ENCODE measurements around the gene AFF2.

The AFF2 gene

DNA sequence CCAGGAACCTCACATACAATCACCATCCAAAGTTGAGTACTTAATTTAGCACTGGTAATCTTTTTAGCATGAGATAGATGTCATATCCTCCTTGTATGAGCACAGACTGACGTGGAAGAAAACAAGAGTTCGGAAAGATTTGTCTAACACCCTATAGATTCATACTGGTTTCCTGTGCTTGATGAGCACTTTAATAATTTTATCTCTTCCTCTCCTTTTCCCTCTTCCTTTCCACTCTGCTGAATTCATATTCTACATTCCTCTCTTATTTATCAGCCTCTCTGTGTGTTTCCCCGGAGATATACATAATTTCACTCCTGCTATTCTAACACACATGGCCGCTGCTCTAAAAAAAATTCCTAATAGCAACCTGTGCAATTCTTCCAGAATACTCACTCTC lies 273.9 kb downstream of the AFF2 start:
- no peaks in the 10 kb centered on the region for H3K27me3 ChIP-seq (ENCODE audit: insufficient read depth, insufficient read length)
- no peak overlapping the region for H3K4me3 ChIP-seq (ENCODE audit: insufficient read length, low read depth)
- no peak overlapping the region for H3K9ac ChIP-seq (ENCODE audit: insufficient read length, low read depth)
- DNase-seq (ENCODE audit: low read depth, low spot score): no peak
- no peaks in the 10 kb centered on the region for H3K36me3 ChIP-seq (ENCODE audit: insufficient read depth, insufficient read length, low read length)
- no peaks in the 10 kb centered on the region for H3K9me3 ChIP-seq (ENCODE audit: insufficient read depth, low read length)
- TF ChIP-seq ZNF274 (IDR thresholded peaks at IDR 0.05; ENCODE audit: low read depth, low read length) (no peak), SUZ12 (IDR thresholded peaks at IDR 0.05; ENCODE audit: extremely low read depth, insufficient read depth, insufficient read length) (no peak), YY1 (IDR thresholded peaks at IDR 0.05; ENCODE audit: insufficient read depth, insufficient read length) (no peak)
- no peaks in the 10 kb centered on the region for H3K4me1 ChIP-seq (ENCODE audit: insufficient read depth, insufficient read length)

DNA sequence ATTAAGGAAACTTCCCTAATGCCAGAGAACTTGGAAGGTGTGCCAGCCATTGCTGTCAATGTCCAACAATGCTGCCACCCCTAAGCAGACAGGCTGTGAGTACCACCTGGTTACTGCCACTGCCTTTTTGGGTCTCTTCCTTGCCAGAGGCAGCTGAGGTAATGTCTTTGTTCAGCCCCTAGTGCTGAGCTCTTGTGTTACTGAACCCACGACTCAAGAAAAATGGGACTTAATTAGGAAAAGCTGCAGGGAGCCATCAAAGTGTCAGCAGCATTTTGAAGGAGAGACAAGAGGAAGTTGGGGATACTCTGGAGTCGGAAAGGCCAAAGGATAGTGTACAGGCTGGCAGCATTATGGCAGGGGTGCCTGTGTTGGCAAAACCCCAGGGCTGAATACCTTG lies 283.7 kb downstream of the AFF2 start:
- Histone ChIP-seq H3K36me3 (ENCODE audit: insufficient read depth, insufficient read length, low read length) (no peaks in the 10 kb centered on the region), H3K9me3 (ENCODE audit: insufficient read depth, low read length) (no peaks in the 10 kb centered on the region), H3K4me3 (ENCODE audit: insufficient read length, low read depth) (no peak overlapping the region), H3K9ac (ENCODE audit: insufficient read length, low read depth) (no peak overlapping the region), H3K4me1 (ENCODE audit: insufficient read depth, insufficient read length) (no peaks in the 10 kb centered on the region), H3K27me3 (ENCODE audit: insufficient read depth, insufficient read length) (no peaks in the 10 kb centered on the region)
- DNase-seq (ENCODE audit: low read depth, low spot score): no peak
- TF ChIP-seq YY1 (IDR thresholded peaks at IDR 0.05; ENCODE audit: insufficient read depth, insufficient read length): no peak
- TF ChIP-seq SUZ12 (IDR thresholded peaks at IDR 0.05; ENCODE audit: extremely low read depth, insufficient read depth, insufficient read length): no peak
- no peak for TF ChIP-seq ZNF274 (IDR thresholded peaks at IDR 0.05; ENCODE audit: low read depth, low read length)

DNA sequence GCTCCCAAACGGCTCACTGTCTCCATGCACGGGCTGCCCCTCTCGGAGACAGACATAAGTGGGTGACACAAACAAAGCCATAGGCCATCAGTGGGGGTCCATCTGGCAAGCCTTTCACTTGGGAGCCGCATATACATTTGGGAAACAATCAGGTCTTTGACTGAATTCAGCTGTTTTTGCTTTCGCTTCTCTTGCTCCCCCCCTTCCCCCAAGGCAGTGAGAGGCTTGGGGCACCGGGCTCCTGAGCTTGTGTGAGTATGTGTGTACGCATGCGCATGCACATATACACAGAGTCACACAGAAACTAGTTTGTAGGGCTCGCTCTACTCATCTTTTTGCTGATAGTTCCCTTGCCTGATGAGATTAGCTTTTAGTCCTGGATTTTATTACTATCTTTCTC lies 284.4 kb downstream of the AFF2 start:
- peak; percentile 11 for DNase-seq (ENCODE audit: low read depth, low spot score)
- H3K4me3 ChIP-seq (ENCODE audit: insufficient read length, low read depth): no peak overlapping the region
- no peak overlapping the region for H3K9ac ChIP-seq (ENCODE audit: insufficient read length, low read depth)
- no peaks in the 10 kb centered on the region for H3K9me3 ChIP-seq (ENCODE audit: insufficient read depth, low read length)
- H3K27me3 ChIP-seq (ENCODE audit: insufficient read depth, insufficient read length): no peaks in the 10 kb centered on the region
- no peaks in the 10 kb centered on the region for H3K36me3 ChIP-seq (ENCODE audit: insufficient read depth, insufficient read length, low read length)
- no peaks in the 10 kb centered on the region for H3K4me1 ChIP-seq (ENCODE audit: insufficient read depth, insufficient read length)
- TF ChIP-seq ZNF274 (IDR thresholded peaks at IDR 0.05; ENCODE audit: low read depth, low read length) (no peak), SUZ12 (IDR thresholded peaks at IDR 0.05; ENCODE audit: extremely low read depth, insufficient read depth, insufficient read length) (no peak), YY1 (IDR thresholded peaks at IDR 0.05; ENCODE audit: insufficient read depth, insufficient read length) (no peak)

DNA sequence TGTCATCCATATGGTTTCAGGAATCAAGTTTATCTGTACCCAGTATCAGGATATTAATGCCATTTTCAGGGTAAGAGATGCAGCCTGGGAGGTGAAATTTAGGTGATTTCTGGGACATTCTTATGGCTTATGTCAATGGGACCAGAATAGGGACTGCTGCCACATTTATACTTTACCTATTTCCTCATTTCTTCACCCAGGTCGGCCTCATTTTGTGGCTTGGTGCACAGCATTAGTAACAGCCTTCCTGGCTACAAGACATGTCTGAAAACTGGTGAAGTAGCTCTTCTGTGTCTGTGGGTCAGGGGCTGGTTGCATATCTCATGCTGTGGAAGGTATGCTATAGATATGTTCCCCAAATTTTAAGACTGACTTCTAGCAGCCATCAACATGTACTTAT lies 284.8 kb downstream of the AFF2 start:
- Histone ChIP-seq H3K9me3 (ENCODE audit: insufficient read depth, low read length) (no peaks in the 10 kb centered on the region), H3K4me1 (ENCODE audit: insufficient read depth, insufficient read length) (no peaks in the 10 kb centered on the region), H3K9ac (ENCODE audit: insufficient read length, low read depth) (no peak overlapping the region), H3K4me3 (ENCODE audit: insufficient read length, low read depth) (no peak overlapping the region), H3K36me3 (ENCODE audit: insufficient read depth, insufficient read length, low read length) (no peaks in the 10 kb centered on the region), H3K27me3 (ENCODE audit: insufficient read depth, insufficient read length) (no peaks in the 10 kb centered on the region)
- no peak for TF ChIP-seq ZNF274 (IDR thresholded peaks at IDR 0.05; ENCODE audit: low read depth, low read length)
- TF ChIP-seq SUZ12 (IDR thresholded peaks at IDR 0.05; ENCODE audit: extremely low read depth, insufficient read depth, insufficient read length): no peak
- no peak for TF ChIP-seq YY1 (IDR thresholded peaks at IDR 0.05; ENCODE audit: insufficient read depth, insufficient read length)
- DNase-seq (ENCODE audit: low read depth, low spot score): no peak

DNA sequence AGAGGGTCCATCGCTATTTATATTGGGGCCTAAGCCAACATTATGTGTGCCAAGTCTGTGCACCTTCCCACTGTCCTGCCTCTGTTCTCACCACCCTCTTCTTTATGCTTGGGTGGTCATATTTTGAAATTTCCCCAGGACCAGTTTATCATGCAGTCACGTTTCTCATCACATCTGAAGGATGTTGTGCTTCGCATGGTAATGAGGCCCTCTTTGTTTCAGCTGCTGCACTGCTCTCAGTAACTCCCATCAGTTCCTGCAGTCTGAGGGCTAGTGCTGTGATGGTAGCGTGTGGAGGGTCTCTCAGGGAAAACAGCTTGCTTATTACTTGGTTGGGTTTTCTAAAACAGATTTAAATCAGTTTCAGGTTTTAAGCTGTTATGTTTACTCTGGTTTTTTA lies 288.0 kb downstream of the AFF2 start:
- DNase-seq (ENCODE audit: low read depth, low spot score): no peak
- no peak overlapping the region for H3K9ac ChIP-seq (ENCODE audit: insufficient read length, low read depth)
- no peaks in the 10 kb centered on the region for H3K36me3 ChIP-seq (ENCODE audit: insufficient read depth, insufficient read length, low read length)
- no peaks in the 10 kb centered on the region for H3K27me3 ChIP-seq (ENCODE audit: insufficient read depth, insufficient read length)
- no peaks in the 10 kb centered on the region for H3K9me3 ChIP-seq (ENCODE audit: insufficient read depth, low read length)
- H3K4me3 ChIP-seq (ENCODE audit: insufficient read length, low read depth): no peak overlapping the region
- TF ChIP-seq YY1 (IDR thresholded peaks at IDR 0.05; ENCODE audit: insufficient read depth, insufficient read length) (no peak), ZNF274 (IDR thresholded peaks at IDR 0.05; ENCODE audit: low read depth, low read length) (no peak), SUZ12 (IDR thresholded peaks at IDR 0.05; ENCODE audit: extremely low read depth, insufficient read depth, insufficient read length) (no peak)
- no peaks in the 10 kb centered on the region for H3K4me1 ChIP-seq (ENCODE audit: insufficient read depth, insufficient read length)

DNA sequence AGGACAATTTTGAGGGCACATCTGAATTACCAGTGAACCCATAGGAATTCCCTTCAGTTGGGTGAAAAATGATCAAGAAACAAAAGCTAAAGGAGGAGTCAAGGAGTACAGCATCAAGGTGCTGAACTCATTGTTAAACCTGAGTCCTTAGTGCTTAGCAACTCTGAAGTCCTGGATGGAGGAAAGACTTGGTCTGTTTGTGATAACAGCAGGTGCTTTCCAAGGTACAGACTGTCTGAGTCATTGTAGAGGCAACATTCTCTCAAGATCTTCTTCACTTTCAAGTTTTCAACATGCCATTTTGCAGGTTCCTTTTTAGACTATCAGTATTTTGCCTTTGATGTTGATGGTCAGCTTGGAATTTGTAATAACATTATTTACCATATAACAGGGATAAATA lies 293.9 kb downstream of the AFF2 start:
- Histone ChIP-seq H3K9me3 (ENCODE audit: insufficient read depth, low read length) (no peaks in the 10 kb centered on the region), H3K27me3 (ENCODE audit: insufficient read depth, insufficient read length) (no peaks in the 10 kb centered on the region), H3K4me3 (ENCODE audit: insufficient read length, low read depth) (no peak overlapping the region), H3K4me1 (ENCODE audit: insufficient read depth, insufficient read length) (no peaks in the 10 kb centered on the region), H3K9ac (ENCODE audit: insufficient read length, low read depth) (no peak overlapping the region), H3K36me3 (ENCODE audit: insufficient read depth, insufficient read length, low read length) (no peaks in the 10 kb centered on the region)
- DNase-seq (ENCODE audit: low read depth, low spot score): no peak
- no peak for TF ChIP-seq ZNF274 (IDR thresholded peaks at IDR 0.05; ENCODE audit: low read depth, low read length)

DNA sequence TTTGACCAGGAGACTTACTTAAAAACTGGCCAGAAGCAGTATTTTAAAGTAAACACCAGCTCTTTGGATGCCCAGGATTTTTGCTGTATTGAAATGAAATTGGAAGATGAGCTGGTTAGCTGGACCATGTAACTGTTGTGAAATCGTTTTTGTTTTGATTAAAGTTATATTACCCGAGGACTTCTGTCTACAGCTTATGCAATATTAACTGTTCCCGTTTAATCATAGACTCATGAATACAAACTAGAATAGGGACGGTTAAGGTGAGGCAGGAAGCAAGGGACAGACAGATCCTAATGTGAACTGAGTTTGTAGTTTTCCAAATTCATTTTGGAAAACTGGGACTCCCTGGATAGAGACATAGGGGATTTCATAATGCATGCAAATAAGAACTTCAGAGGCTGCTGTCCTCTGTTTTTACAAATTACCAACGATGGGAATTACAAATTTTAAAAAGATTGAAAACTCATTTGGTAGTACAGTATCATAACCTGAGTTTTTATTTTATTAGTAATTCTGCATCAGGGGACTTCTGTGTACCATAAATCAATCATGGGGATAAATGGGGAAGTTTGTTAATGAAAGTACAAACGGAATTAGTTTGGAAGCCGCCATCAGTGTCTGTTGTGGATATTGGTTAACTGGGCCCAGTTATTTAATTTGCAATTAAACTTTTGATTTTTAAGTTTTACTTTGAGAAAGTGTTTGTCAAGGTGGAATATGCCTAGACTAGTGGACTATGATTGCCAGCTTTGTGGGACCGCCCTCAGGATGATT lies 304.4 kb downstream of the AFF2 start:
- Histone ChIP-seq H3K9ac (ENCODE audit: insufficient read length, low read depth) (no peak overlapping the region), H3K4me3 (ENCODE audit: insufficient read length, low read depth) (no peak overlapping the region), H3K36me3 (ENCODE audit: insufficient read depth, insufficient read length, low read length) (no peaks in the 10 kb centered on the region), H3K4me1 (ENCODE audit: insufficient read depth, insufficient read length) (no peaks in the 10 kb centered on the region), H3K27me3 (ENCODE audit: insufficient read depth, insufficient read length) (no peaks in the 10 kb centered on the region), H3K9me3 (ENCODE audit: insufficient read depth, low read length) (no peaks in the 10 kb centered on the region)
- no peak for TF ChIP-seq ZNF274 (IDR thresholded peaks at IDR 0.05; ENCODE audit: low read depth, low read length)
- TF ChIP-seq YY1 (IDR thresholded peaks at IDR 0.05; ENCODE audit: insufficient read depth, insufficient read length): no peak
- TF ChIP-seq SUZ12 (IDR thresholded peaks at IDR 0.05; ENCODE audit: extremely low read depth, insufficient read depth, insufficient read length): no peak
- no peak for DNase-seq (ENCODE audit: low read depth, low spot score)

Measured in NT2/D1 (cell line).